Brain microvascular endothelial cell (primary cell): ENCODE measurements around the gene DYNLL1.

Source experiments
- DNase-seq: peaks from one replicate; pipeline ENCODE4 v3.0.0-alpha.2; 2020
- H3K27ac ChIP-seq: fragments of 250-450 bp; sonication (Bioruptor Pico); 2 replicates; pipeline ENCODE4 v1.5.1; 2020; ENCODE audit warnings: mild to moderate bottlenecking, moderate library complexity
- H3K27me3 ChIP-seq: fragments of 250-450 bp; sonication (Bioruptor Pico); replicated peaks from 2 replicates; pipeline ENCODE4 v1.5.1; 2020; ENCODE audit warnings: mild to moderate bottlenecking
- H3K36me3 ChIP-seq: fragments of 250-450 bp; sonication (Bioruptor Pico); replicated peaks from 2 replicates; pipeline ENCODE4 v1.5.1; 2020; ENCODE audit warnings: mild to moderate bottlenecking
- H3K4me3 ChIP-seq: 2 replicates; pipeline ENCODE4 v1.5.1; 2011; ENCODE audit warnings: low read depth, mild to moderate bottlenecking, control low read depth, low read length, moderate library complexity
- CTCF ChIP-seq: IDR thresholded peaks from 2 replicates; pipeline ENCODE4 v1.5.1; 2011; ENCODE audit warnings: low read depth, mild to moderate bottlenecking, moderate library complexity, low read length, control low read depth, inconsistent platforms; ENCODE audit errors: missing control alignments
- in situ Hi-C: cut with HindIII; loops from 2 replicates; pipeline ENCODE4 v1.10.0; 2017; ENCODE audit warnings: low sequenced_read_pairs, low pct_ligation_motif_present

Gene DYNLL1

DNA sequence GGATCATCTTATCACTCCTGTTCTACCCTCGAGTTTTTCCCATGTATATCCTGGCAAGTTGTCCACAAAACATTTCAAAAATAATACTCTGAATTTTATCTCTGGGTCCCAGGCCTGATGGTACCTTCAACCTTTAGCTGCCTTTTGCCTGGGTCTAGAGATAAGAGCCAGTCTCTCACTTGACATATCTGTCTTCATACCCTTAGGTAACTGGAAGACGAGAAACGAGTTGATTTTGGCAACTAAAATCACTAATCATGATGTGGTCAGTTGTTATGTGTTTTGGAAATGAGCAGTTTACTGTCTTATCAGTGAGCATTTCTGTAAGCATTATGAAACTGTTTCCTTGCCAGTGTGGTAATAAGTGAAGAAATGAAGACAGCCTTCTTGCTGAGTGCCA is 44.5 kb downstream of the DYNLL1 start:
- Histone ChIP-seq H3K36me3 (no peaks in the 10 kb centered on the region), H3K4me3 (no peak overlapping the region)

DNA sequence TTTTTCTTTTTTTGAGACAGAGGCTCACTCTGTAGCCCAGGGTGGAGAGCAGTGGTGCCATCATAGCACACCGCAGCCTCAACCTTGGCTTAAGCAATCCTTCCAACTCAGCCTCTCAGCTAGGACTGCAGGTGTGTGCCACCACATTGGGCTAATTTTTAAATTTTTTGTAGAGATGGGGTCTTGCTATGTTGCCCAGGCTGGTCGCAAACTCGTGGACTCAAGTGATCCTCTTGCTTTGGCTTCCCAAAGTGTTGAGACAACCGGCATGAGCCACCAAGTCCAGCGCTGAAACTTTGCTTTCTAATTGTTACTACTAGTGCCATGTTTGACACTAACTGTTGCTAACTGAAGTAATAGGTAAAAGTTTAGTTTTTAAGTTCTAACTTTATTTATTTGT is 46.3 kb downstream of the DYNLL1 start:
- in situ Hi-C loops = no loop called here
- Histone ChIP-seq H3K27ac (no peak overlapping the region), H3K4me3 (no peak overlapping the region), H3K36me3 (peaks cover 7% of the 10 kb centered on the region), H3K27me3 (no peaks in the 10 kb centered on the region)
- TF ChIP-seq CTCF = no peak
- no peak for DNase-seq

More for the DNA sequence above, 44.5 kb downstream of the DYNLL1 start:
- DNase-seq = no peak
- in situ Hi-C loops = no loop called here
- H3K27ac ChIP-seq = no peak overlapping the region
- H3K27me3 ChIP-seq = no peaks in the 10 kb centered on the region
- no peak for TF ChIP-seq CTCF

DNA sequence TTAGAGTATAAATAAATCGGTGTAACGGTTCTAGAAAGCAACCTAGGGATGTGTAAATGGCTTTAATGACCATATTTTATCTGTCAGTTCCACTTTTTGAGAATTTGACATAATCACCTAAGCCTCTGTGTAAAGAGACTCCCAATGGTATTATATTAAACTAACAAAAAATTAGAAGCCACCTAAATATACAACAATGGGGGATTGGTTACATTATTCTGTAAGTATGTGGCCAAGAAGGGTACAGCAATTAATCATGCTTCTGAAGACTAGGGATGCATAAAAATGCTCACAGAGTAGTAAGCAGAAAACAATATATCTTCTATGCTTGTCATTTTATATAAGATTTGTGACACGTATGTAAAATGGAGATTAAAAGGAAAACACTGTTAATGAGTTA is 48.8 kb downstream of the DYNLL1 start:
- H3K27ac ChIP-seq = no peak overlapping the region
- DNase-seq = no peak
- in situ Hi-C loops = no loop called here

GRCh38 chr12:120546050-120546386 is 50.1 kb downstream of the DYNLL1 start:
- no peak overlapping the region for H3K4me3 ChIP-seq
- peaks cover 25% of the 10 kb centered on the region for H3K36me3 ChIP-seq
- no peak overlapping the region for H3K27ac ChIP-seq
- in situ Hi-C loops = no loop called here
- no peak for DNase-seq
- H3K27me3 ChIP-seq = no peaks in the 10 kb centered on the region
- no peak for TF ChIP-seq CTCF

More for the DNA sequence above, 48.8 kb downstream of the DYNLL1 start:
- Histone ChIP-seq H3K36me3 (peaks cover 25% of the 10 kb centered on the region), H3K27me3 (no peaks in the 10 kb centered on the region), H3K4me3 (no peak overlapping the region)
- TF ChIP-seq CTCF = no peak
